GM19397 (cell line): ENCODE data around the gene SND1.

Source experiments
- ATAC-seq: cut with Tn5 transposase; IDR thresholded peaks from one replicate; pipeline ENCODE4 v1.9.1; 2021; ENCODE audit warnings: mild to moderate bottlenecking, moderate library complexity; ENCODE audit not compliant: unreplicated experiment

SND1 gene

GRCh38 chr7:128122576-128123290, 470.7 kb downstream of the SND1 start:
- ATAC-seq, result no peak

GRCh38 chr7:128123291-128124037, 471.5 kb downstream of the SND1 start:
- ATAC-seq, result no peak

GRCh38 chr7:128124786-128125185, 472.8 kb downstream of the SND1 start:
- ATAC-seq, result no peak

- no peak for ATAC-seq
These were observed 473.8 kb downstream of the SND1 start for GRCh38 chr7:128125816-128126215.

GRCh38 chr7:128128401-128128800, 476.4 kb downstream of the SND1 start:
- ATAC-seq, result no peak

- ATAC-seq, result no peak
These were observed 477.4 kb downstream of the SND1 start for GRCh38 chr7:128129224-128129864.

- ATAC-seq, result no peak
These were observed 479.1 kb downstream of the SND1 start for GRCh38 chr7:128131115-128131514.

GRCh38 chr7:128131731-128132130, 479.7 kb downstream of the SND1 start:
- ATAC-seq, result no peak

- ATAC-seq, result no peak
These were observed 480.6 kb downstream of the SND1 start for GRCh38 chr7:128132426-128133069.

- peak; percentile 7 for ATAC-seq
These were observed 483.1 kb downstream of the SND1 start for GRCh38 chr7:128135159-128135514.

GRCh38 chr7:128135515-128136214, 483.7 kb downstream of the SND1 start:
- ATAC-seq, result peak; percentile 90

GRCh38 chr7:128136215-128136597, 484.2 kb downstream of the SND1 start:
- ATAC-seq, result no peak

- no peak for ATAC-seq
These were observed 485.2 kb downstream of the SND1 start for GRCh38 chr7:128137181-128137580.

GRCh38 chr7:128139406-128139805, 487.4 kb downstream of the SND1 start:
- no peak for ATAC-seq

- no peak for ATAC-seq
These were observed 489.7 kb downstream of the SND1 start for GRCh38 chr7:128141683-128142195.
